HL-60 (cell line): ENCODE measurements around the gene DOK5.

Experiments used
- CTCF ChIP-seq: IDR thresholded peaks from one replicate; pipeline ENCODE4 v1.5.1; 2011; ENCODE audit warnings: low read length, control low read depth, inconsistent platforms; ENCODE audit not compliant: insufficient read depth
- POLR2AphosphoS5 ChIP-seq: IDR thresholded peaks from 2 replicates; pipeline ENCODE4 v1.6.1; 2012; ENCODE audit warnings: low read depth
- REST ChIP-seq: IDR thresholded peaks from 2 replicates; pipeline ENCODE4 v1.6.1; 2012; ENCODE audit warnings: low read depth; ENCODE audit not compliant: insufficient replicate concordance
- SPI1 ChIP-seq: IDR thresholded peaks from 2 replicates; pipeline ENCODE4 v1.6.1; 2012; ENCODE audit warnings: low read depth, mild to moderate bottlenecking, borderline replicate concordance

- TF ChIP-seq CTCF (no peak), POLR2AphosphoS5 (no peak), SPI1 (no peak), REST (no peak)
These were observed 75.5 kb downstream of the DOK5 start for GRCh38 chr20:54550776-54551396.
